HG02798 (cell line): Measurements from ENCODE around the gene FCMR.
A peak's percentile ranks its signal among the peaks of the same experiment; 100 is the strongest.

Experiments
- ATAC-seq: cut with Tn5 transposase; IDR thresholded peaks from one replicate; pipeline ENCODE4 v1.9.1; 2021; ENCODE audit warnings: mild to moderate bottlenecking; ENCODE audit not compliant: unreplicated experiment, poor library complexity

Gene FCMR, protein sequence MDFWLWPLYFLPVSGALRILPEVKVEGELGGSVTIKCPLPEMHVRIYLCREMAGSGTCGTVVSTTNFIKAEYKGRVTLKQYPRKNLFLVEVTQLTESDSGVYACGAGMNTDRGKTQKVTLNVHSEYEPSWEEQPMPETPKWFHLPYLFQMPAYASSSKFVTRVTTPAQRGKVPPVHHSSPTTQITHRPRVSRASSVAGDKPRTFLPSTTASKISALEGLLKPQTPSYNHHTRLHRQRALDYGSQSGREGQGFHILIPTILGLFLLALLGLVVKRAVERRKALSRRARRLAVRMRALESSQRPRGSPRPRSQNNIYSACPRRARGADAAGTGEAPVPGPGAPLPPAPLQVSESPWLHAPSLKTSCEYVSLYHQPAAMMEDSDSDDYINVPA

DNA sequence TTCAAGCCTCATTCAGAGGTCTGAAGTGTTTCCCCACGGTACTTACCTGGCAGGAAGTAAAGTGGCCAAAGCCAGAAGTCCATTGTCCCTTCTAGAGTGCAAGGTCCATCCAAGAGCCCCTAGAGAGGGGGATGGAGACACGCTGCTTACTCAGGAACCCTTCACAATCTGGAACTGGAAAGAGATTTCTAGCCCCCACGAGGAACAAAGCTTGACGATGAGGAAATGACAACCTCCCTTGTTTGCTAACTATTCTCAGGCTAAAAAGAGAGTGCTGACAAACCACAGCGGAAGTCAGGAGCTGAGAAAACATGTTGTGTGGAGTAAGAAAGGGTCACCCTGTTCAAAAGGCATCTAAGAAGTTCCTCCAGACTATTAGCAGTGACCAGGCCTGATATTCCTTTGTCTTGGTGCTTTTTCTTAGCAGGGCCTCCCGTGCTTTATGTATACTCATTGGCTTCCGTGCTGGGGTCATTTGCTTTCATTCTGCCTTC is at the start of gene FCMR:
FCMR (minus strand) TSS at position 170 of the 494 bp plus-strand sequence; CDS start at position 83, 87 bp downstream.
- ATAC-seq, result peak; percentile 15

DNA sequence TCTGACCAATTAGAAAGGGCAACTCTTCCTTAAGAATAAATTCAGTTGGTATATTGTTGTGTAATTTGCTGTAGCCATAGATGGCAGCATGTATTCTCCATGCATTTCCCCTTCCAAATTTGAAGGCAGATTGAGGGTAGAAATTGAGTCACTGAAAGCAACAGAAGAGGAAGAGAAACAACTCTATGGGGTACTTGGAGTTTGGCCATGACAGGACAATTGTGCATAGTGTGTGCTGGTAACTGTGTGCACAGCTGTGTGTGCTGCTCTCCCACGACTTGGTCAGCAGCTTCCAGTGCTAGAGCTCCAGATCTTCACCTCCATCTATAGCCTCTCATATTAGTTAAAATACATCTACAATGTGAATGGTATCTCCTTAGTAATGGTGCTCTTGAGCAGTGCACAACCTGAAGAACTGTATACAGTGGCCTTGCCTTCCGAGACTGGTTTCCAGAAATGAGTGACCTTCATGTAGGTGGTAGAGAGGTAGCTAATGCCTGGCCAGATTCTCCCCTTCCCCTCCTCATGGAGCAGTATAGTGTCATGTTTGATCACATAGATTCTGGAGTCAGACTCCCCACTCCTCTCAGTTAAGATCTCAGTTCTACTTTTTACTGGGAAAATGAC is 49.4 kb upstream of the FCMR start:
- peak; percentile 59 for ATAC-seq

DNA sequence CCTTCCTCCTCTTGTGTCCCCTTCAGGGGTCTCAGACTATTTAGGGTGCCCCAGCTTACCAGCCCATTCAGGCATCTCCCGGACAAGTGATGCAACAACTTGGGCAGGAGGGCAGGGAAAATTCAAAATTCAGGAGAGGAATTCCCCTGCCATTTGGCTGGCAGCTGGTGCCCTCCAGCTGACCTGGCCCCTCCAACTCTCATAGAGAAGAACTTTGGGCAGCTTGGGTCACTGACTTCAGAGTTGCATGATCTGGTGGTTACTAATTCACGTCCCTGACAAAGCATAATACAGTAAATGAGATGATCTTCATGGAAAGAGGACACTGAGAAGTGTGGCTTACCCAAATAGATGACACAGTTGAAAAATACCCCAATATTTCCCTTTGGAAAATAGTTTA is 48.7 kb upstream of the FCMR start, which contains the start of gene FCAMR:
FCAMR (minus strand) TSS at position 15 of the 400 bp plus-strand sequence. CDS start 335 bp downstream, outside the sequence.
- ATAC-seq, result no peak

DNA sequence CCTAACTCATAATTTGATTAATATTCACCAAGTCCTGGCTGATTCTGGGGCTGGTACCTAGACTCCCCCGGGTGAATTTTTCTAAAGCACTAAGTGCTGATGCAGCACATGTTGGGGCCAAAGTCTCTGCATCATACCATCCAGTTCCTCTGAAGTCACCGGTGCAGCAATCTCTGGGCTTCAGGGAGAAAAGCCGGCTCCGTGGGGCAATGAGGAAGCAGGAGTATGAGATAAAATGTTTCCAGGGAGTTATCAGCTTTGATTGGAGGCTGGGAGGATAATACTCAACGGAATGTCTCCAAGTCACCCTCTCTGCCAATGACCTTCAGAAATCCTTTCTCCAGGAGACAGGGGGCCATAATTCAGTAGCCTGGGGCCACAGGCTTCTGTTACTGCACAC is 47.3 kb upstream of the FCMR start:
- no peak for ATAC-seq

DNA sequence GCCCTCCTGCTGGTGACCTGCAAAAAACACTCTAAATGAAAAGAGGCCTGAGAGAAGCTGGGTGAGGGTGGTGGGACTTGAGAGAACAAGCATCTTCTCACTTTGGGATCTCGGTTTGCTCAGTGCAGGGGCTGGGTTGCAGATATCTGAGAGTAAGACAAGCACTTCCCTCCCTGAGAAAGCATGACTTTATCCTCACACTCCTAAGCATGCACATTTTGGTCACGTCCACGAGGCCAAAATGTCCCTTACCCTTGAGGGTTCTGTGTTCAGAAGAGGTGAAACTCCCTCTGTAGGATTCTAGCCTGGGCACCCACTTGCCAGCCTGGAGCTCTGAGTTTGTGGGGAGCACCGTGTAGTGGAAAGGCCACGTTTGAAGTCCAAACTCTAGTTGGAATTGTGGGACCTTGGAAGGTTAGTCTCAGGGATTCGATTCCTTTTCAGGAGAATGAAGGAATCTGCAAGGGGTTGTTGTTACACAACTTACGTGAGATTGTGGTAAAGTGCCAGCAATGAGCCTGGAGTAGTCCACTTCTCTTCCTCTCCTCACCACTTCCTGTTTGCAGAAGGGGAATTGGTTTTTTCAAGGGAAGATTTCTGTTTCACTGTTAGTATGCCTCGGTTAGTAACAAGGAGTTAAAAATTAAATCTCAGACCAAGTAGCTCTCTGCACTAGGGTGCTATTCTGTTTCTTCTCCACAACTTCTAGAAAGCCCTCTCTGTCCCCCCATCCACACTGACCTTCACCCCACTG is 45.5 kb upstream of the FCMR start:
- ATAC-seq, result peak; percentile 41

DNA sequence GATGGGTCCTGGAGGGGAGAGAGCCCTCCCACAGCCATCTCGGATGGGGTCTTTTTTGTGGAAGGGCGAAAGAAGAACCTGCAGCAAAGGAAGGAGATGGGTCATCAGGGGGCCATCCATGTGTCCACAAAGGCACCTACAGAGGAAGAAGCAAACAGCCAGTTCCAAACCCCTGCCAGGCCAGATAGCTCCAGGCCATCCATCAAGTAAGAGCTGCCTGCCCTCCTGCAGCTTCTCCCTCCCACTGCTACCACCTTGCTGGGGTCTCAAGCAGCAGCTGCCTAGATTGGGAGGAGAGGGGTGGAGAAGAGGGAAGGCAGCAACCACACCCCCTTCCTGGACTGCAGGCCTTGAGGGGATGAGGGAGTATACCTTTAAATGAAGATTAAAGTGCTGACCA is 44.0 kb upstream of the FCMR start:
- no peak for ATAC-seq

DNA sequence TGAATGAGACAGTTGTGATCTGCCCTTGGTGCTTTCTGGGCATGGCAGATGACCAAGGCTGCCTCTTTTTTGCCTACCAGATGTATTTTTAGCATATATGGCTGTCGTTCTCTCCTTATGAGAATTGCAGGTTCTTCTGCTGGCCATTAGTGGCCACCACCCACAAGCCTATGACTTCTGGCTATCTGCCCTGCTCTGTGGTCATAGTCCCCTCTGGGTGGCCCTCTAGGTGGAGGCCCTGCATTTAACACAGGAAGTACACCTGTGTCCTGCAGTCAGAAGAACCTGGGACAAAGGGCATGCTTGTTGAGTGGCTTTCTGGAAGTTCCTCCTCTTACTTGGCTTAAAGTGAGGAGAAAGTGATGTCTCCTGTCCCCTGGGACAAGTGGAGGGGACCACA is 42.0 kb upstream of the FCMR start:
- ATAC-seq, result no peak

DNA sequence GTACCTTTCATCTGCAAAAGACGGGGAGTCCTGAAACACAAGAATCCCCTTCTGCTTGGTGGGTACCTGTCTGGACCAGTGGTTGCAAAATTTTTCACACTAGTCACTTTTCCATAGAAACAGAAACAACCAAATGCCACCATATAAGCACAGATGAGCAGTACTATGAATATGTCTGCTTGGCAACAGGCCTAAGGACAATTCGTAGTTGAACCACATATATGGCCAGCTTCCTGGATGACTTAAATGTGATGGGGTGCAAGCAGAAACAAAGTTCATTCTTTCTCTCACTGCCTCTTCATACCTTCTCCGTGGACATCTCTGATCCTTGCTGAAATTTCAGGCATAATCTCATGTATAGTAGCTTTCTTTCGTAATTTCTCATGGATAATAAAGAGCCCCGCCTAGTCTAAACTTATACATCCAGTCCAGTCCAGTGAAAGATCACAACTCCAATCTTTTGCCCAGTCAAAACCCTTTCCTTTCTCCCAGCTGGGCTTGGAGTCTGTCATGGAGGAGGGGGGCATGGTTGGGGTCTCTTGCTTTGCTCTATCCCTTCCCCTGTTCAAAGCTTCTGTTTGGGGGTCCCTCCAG is 41.5 kb upstream of the FCMR start:
- no peak for ATAC-seq

DNA sequence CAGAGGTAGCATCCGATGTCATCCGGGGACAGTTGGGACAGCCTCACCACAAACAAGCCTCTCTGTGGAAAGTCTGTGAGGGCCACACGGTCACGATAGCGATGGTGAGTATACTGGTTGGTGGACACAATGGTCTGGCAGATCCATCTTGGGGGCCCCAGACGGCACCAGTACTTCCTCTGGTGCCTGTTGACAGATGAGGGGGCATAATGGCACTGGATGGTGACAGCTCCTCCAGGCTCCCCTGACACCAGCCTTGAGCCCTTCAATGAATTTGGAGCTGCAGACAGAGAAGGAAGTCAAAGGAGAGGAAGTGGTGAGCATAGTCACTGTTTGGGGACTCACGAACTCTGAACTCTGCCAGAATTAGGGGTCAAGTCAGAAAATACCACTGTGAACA is 40.5 kb upstream of the FCMR start:
- ATAC-seq, result no peak

DNA sequence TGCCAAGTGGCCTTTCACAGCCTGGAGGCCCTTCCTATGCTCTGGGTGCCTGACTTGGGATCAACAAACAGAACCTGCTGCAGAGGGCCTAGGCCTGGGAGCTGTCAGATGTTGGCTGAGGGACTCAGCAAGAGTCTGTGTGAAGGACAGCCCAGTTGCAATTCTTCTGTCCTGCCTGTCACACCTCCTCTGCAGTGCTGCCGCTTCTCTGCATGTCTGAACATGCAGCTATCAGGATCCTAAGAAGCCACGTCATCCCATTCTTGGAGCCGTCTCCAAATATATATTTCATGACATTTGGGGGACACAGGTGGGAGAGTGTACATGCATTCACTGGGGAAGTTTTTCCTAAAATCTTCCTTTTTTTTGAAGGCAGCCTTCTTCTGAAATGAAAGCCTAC is 39.9 kb upstream of the FCMR start:
- ATAC-seq, result no peak

DNA sequence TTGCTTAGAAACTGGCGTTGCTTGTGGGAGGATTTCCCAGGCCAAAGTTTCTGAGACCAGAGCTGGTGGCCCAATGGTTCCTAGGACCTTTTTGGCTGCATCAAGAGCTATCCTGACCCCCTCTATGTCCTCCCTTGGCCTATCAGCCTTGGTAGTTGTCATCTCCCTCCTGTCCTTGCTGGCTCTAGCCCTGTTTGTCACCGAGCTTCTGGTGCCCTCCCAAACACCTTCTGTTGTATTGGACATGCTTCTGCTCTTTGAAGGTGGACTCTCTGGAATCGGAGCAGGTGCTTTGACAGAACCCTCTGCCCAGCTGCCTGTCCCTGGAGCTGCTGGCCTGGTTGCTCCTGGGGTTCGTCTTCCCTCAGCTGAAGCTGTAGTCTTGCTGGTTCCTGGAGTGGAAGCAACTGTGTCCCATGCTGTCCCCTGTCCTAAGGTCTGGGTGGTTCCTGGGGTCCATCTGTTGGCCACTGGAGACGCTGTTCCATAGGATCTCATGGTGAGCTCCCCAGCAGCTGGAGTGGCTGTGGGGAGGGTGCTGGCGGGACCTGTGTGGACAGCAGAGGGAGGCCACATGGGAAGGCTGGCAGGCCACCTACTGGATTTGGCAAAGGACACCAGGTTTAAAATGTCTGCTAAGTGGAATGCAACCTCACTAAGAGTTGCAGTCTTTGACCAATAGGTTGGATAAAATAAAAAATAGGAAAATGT is 39.1 kb upstream of the FCMR start:
- ATAC-seq, result no peak

DNA sequence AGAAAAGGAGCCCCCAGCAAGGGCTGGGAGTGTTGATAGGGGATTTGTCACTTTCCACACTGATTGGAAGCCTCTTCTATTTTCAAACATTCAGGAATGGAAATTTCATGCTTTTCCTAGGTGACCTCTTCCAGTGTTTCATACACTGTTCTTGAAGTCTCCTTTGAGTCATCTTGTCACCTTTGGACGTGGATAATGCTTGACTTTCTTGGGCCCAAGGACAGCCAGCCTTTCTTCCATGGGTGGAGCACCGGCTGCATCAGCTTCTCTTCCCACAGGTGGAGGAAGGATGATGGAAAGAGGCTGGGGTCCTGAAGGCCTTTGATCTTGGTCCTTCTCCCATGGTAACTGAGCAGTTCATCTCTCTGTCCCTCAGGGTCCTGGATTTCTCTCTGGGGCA is 36.4 kb upstream of the FCMR start:
- no peak for ATAC-seq

DNA sequence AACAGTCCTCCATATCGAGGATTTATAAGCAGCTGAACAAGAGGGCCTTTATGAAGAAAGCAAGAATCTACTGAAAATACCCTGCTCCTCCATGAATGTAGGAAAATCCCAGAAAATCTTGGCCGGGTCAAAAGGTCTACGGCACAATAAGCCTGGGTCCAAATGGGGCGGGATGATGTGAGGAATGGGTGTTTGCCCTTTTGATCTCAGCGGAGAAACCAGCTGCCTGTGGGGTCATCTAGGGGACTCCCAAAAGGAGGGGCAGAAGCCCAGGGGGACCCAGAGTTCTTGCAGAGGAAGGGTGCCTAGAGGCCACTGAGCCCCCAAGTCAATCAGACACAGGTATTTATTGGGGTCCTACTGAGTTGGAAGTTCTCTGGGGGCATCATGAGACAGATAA is 35.9 kb upstream of the FCMR start:
- no peak for ATAC-seq

DNA sequence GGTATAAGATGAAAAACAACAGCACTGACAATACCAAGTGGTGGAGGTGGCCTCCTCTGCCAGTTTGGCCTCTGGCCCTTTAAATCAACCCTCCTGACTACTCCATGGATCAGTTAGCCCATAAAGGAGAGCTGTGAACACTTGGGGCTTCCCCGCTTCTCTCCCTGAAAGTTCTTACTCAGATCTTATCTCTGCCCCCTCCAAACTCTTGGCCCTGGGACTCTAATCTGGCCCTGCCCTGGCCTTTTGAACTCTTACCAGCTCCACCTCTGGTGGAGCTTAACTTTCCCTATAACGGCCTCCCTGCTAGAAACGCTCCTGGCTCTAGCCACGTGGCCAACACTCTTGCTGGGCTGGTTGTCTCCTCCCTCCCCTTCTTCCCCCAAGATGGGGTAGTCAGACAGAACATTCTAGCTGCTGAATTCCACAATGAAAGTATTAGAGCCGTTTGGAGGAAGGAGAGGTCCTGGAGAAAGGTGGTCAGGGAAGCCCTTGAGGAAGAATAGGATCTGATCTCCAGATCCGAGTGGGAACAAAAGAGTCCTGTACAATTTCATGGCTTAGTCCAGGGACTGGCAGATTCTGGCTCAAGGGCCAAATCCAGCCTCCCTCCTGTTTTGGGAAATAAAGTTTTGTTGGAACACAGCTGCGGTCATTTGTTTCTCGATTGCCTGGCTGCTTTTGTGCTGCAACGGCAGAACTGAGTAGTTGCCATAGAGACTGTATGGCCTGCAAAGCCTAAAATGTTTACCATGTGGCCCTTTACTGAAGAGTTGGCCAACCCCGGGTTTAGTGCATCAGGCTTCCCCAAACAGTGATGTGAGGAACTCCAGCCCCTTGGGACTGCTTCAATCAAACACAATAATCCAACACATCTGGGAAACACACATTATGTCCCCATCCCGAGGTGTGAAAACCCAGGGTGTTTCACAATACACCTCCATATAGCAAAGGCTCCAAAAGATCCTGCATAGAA is 34.0 kb upstream of the FCMR start:
- peak; percentile 59 for ATAC-seq

DNA sequence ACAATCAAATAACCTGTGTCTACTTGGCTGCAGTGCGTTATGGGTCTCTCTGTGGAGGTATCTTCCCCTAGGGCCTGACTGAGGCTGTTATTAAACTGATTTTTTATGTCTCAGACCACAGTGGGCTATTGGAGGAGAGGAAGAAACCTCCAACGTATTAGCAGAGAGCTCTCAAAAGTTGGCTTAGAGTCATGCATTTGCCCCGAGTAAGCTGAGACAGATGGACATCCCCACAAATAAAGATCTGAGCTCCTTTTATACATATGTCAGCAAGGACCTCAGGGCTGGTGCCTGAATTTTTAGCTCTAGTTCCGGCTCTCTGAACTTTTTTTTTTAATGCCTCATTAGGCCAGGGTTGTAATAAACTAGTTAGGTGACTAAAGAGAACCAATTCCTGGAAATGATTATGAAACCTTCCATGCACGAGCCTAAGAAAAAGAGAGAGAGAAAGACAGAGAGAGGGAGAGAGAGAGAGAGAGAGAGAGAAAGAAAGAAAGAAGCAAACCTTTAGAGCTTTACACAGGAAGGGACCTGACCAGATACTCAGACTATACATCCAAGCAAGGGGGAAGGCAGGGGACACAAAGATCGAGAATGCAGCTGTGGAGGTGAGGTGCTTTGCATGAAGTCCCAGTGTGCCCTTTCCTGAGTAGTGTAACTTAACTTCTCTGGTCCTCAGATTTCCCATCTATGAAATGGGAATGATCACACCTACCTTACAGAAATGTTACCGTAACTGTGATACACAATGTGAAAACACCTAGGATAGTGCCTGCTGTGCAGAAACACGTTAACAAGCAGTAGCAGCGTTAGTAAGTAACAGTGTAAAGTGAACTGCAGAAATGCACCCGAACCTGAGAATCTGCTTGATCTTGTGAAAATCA is 33.0 kb upstream of the FCMR start:
- ATAC-seq, result peak; percentile 16

DNA sequence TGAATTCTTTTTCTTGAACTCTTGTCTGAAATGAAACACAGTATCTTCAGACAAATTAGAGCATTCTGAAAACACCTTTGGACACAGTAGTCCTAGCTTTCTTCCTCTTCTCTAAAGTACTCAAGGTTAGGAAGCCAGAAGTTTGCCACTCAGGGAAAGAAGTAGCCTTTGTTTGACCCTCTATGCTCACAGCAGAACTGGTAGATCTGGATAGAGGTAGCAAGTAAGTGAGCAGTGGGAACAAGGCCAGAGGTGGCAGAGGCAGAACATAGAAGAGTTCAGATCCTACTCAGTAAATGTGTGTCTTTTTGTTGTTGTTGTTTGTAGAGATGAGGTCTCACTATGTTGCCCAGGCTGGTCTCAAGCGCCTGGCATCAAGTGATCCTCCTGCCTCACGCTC is 31.9 kb upstream of the FCMR start:
- ATAC-seq, result no peak

DNA sequence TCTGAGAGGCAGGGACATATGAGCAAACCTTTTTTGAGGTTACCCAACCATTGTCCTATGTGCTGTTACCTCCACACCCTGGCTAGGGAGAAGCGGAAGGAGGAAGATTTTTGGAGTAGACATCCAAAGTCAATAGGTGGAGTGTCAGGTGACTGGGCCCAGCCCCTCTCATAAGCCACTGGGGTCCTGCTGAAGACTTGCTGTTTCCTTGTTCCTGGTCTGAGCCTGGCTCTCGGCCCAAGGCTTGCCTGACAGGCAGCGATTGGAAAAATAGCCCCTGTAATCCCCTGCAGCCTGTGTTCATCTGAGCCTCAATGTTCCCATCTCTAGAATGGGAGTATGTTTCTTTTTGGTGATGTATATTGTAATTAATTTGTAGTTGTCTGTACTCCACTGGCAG is 31.4 kb upstream of the FCMR start:
- ATAC-seq, result no peak

DNA sequence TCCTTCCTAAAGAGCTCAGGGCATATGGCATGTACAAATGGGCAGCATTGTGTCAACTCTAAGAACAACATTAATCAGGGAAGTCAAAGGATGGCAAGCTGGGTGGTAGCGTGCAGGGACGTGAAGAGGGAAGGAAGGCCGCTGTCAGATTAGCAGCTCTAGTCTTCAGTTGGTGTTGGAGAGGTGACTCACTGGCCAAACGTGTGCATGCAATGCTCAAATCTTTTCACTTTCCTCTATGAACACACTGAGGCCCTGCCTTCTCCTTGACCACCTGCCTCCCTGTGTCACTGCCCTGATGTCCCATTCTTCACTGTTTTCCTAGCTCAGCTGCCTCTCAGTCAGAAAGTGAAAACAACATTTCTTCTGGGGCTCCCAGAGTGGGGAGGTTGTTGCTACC is 30.4 kb upstream of the FCMR start:
- no peak for ATAC-seq
